ENCODE results near the gene TNS1.
A peak's percentile ranks its signal among the peaks of the same experiment; 100 is the strongest.

Gene TNS1

GRCh38 chr2:217960351-217960750 is 42.4 kb downstream of the TNS1 start:
- H3K4me3 ChIP-seq (ENCODE audit: severe bottlenecking), result no peak overlapping the region
- H3K27ac ChIP-seq (ENCODE audit: poor library complexity, severe bottlenecking), result no peak overlapping the region
- no peak for ATAC-seq (ENCODE audit: low read depth)
- no peaks in the 10 kb centered on the region for H3K9me3 ChIP-seq (ENCODE audit: severe bottlenecking)
- no peaks in the 10 kb centered on the region for H3K27me3 ChIP-seq (ENCODE audit: insufficient read depth, poor library complexity, severe bottlenecking)
- no peak for DNase-seq (ENCODE audit: low spot score)
- no peaks in the 10 kb centered on the region for H3K36me3 ChIP-seq (ENCODE audit: low read depth)
- no peaks in the 10 kb centered on the region for H3K4me1 ChIP-seq (ENCODE audit: insufficient read depth, poor library complexity, severe bottlenecking)
- TF ChIP-seq, protein P1, sequence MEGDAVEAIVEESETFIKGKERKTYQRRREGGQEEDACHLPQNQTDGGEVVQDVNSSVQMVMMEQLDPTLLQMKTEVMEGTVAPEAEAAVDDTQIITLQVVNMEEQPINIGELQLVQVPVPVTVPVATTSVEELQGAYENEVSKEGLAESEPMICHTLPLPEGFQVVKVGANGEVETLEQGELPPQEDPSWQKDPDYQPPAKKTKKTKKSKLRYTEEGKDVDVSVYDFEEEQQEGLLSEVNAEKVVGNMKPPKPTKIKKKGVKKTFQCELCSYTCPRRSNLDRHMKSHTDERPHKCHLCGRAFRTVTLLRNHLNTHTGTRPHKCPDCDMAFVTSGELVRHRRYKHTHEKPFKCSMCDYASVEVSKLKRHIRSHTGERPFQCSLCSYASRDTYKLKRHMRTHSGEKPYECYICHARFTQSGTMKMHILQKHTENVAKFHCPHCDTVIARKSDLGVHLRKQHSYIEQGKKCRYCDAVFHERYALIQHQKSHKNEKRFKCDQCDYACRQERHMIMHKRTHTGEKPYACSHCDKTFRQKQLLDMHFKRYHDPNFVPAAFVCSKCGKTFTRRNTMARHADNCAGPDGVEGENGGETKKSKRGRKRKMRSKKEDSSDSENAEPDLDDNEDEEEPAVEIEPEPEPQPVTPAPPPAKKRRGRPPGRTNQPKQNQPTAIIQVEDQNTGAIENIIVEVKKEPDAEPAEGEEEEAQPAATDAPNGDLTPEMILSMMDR (IDR thresholded peaks at IDR 0.05; ENCODE audit: poor library complexity, severe bottlenecking), result no peak

GRCh38 chr2:217959723-217960122 is 43.1 kb downstream of the TNS1 start:
- Histone ChIP-seq H3K4me3 (ENCODE audit: severe bottlenecking) (no peak overlapping the region), H3K27ac (ENCODE audit: poor library complexity, severe bottlenecking) (no peak overlapping the region), H3K36me3 (ENCODE audit: low read depth) (no peaks in the 10 kb centered on the region), H3K27me3 (ENCODE audit: insufficient read depth, poor library complexity, severe bottlenecking) (no peaks in the 10 kb centered on the region), H3K9me3 (ENCODE audit: severe bottlenecking) (no peaks in the 10 kb centered on the region), H3K4me1 (ENCODE audit: insufficient read depth, poor library complexity, severe bottlenecking) (no peaks in the 10 kb centered on the region)
- TF ChIP-seq, protein P1 (IDR thresholded peaks at IDR 0.05; ENCODE audit: poor library complexity, severe bottlenecking), result no peak
- DNase-seq (ENCODE audit: low spot score) (no peak), ATAC-seq (ENCODE audit: low read depth) (no peak)

DNA sequence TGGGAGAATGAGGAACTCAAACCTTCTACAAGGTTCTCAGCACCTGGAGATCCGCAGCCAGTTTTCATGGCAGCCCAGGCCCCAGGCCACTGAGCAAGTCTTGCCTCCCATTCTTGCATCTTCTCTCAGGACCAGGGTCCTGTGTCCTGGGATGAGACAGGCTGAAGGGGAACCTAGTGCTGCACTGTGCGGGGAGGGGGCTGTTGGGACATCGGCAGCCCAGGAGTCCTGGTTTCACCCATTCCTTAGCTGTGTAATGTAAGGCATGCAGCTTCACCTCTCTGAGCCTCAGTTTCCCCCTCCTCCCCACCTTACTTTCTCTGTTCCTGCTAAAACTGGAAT is 43.9 kb downstream of the TNS1 start:
- TF ChIP-seq, protein P1 (IDR thresholded peaks at IDR 0.05; ENCODE audit: poor library complexity, severe bottlenecking), result no peak
- H3K9me3 ChIP-seq (ENCODE audit: severe bottlenecking), result no peaks in the 10 kb centered on the region
- no peaks in the 10 kb centered on the region for H3K4me1 ChIP-seq (ENCODE audit: insufficient read depth, poor library complexity, severe bottlenecking)
- no peaks in the 10 kb centered on the region for H3K36me3 ChIP-seq (ENCODE audit: low read depth)
- no peak for ATAC-seq (ENCODE audit: low read depth)
- H3K27me3 ChIP-seq (ENCODE audit: insufficient read depth, poor library complexity, severe bottlenecking), result no peaks in the 10 kb centered on the region
- no peak overlapping the region for H3K4me3 ChIP-seq (ENCODE audit: severe bottlenecking)
- H3K27ac ChIP-seq (ENCODE audit: poor library complexity, severe bottlenecking), result no peak overlapping the region
- no peak for DNase-seq (ENCODE audit: low spot score)

DNA sequence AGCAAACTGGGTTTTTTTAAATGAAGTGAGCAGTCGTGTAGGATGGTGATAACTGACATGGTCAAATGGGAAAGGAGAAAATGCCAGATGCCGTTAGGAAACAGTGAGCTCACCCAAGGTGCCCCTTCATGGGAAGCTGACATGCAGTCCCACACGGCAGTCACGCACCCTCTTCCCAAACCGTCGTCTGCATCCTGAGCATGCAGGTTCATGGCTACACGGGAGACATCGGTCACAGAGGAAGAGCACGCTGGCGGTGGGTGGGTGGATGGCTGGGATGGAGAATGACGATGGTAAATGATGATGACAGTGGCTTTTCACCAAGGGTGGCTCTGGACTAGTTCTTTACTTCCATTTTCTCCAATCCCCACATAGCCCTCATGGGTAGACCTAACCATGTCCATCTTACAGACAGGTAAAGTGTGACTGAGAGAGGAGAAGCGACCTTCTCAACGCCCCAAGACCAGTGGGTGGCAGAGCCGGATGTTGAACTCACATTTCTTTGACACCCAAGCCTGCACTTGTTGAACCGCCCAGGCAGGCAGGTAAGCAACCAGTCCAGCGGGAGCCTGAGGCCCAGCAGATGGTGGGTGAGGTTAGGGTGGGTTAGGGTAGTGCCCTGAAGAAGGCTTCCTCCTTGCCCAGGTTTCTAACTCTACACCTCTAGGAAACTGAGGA is 44.5 kb downstream of the TNS1 start:
- Histone ChIP-seq H3K9me3 (ENCODE audit: severe bottlenecking) (no peaks in the 10 kb centered on the region), H3K4me1 (ENCODE audit: insufficient read depth, poor library complexity, severe bottlenecking) (no peaks in the 10 kb centered on the region), H3K4me3 (ENCODE audit: severe bottlenecking) (no peak overlapping the region), H3K27me3 (ENCODE audit: insufficient read depth, poor library complexity, severe bottlenecking) (no peaks in the 10 kb centered on the region), H3K36me3 (ENCODE audit: low read depth) (no peaks in the 10 kb centered on the region), H3K27ac (ENCODE audit: poor library complexity, severe bottlenecking) (no peak overlapping the region)
- TF ChIP-seq, protein P1 (IDR thresholded peaks at IDR 0.05; ENCODE audit: poor library complexity, severe bottlenecking), result no peak
- DNase-seq (ENCODE audit: low spot score) (peak; percentile 34), ATAC-seq (ENCODE audit: low read depth) (no peak)

Data from RWPE2 (cell line).